ENCODE measurements around the gene CDKN1A.

CDKN1A gene

GRCh38 chr6:36678488-36679042 lies at the start of gene CDKN1A:
TSS of gene CDKN1A (plus strand) at chr6:36678714. CDS start at chr6:36684102, 5,388 bp downstream.
- intact Hi-C loops (cut with DNase I) = loop anchor here (5.0 kb wide), 1 partner anchor 79 kb away; no protein-coding TSS in a partner anchor
- peak; percentile 56 to 93 (median 83) for DNase-seq

- DNase-seq = no peak
- intact Hi-C loops (cut with DNase I) = no loop called here
Measured at GRCh38 chr6:36629784-36630183, 48.7 kb upstream of the CDKN1A start.

- intact Hi-C loops (cut with DNase I) = no loop called here
Measured at GRCh38 chr6:36631326-36632011, 47.0 kb upstream of the CDKN1A start.

GRCh38 chr6:36633370-36633769 lies 45.1 kb upstream of the CDKN1A start:
- intact Hi-C loops (cut with DNase I) = no loop called here
- DNase-seq = no peak

More at GRCh38 chr6:36631326-36632011, 47.0 kb upstream of the CDKN1A start:
- no peak for DNase-seq

- DNase-seq = peak in 2 of 42 donors; percentile 19 to 50
- intact Hi-C loops (cut with DNase I) = no loop called here
Measured at GRCh38 chr6:36633915-36634314, 44.6 kb upstream of the CDKN1A start.

- peak in 2 of 42 donors; percentile 18 to 21 for DNase-seq
- intact Hi-C loops (cut with DNase I) = no loop called here
Measured at GRCh38 chr6:36634317-36635108, 44.0 kb upstream of the CDKN1A start.

- intact Hi-C loops (cut with DNase I) = no loop called here
- no peak for DNase-seq
Measured at GRCh38 chr6:36636283-36636682, 42.2 kb upstream of the CDKN1A start.

GRCh38 chr6:36636687-36637418 lies 41.7 kb upstream of the CDKN1A start:
- DNase-seq = no peak
- intact Hi-C loops (cut with DNase I) = no loop called here

GRCh38 chr6:36638579-36638978 lies 39.9 kb upstream of the CDKN1A start:
- DNase-seq = no peak
- intact Hi-C loops (cut with DNase I) = no loop called here

- intact Hi-C loops (cut with DNase I) = no loop called here
- DNase-seq = no peak
Measured at GRCh38 chr6:36639171-36639808, 39.2 kb upstream of the CDKN1A start.

GRCh38 chr6:36641543-36641942 lies 37.0 kb upstream of the CDKN1A start:
- no peak for DNase-seq
- intact Hi-C loops (cut with DNase I) = no loop called here

GRCh38 chr6:36642913-36643817 lies 35.3 kb upstream of the CDKN1A start:
- intact Hi-C loops (cut with DNase I) = no loop called here
- DNase-seq = peak in 17 of 42 donors; percentile 6 to 75 (median 37)

GRCh38 chr6:36643977-36644376 lies 34.5 kb upstream of the CDKN1A start:
- intact Hi-C loops (cut with DNase I) = no loop called here

GRCh38 chr6:36649086-36649485 lies 29.4 kb upstream of the CDKN1A start:
- DNase-seq = no peak
- intact Hi-C loops (cut with DNase I) = no loop called here

More at GRCh38 chr6:36643977-36644376, 34.5 kb upstream of the CDKN1A start:
- DNase-seq = no peak

- intact Hi-C loops (cut with DNase I) = no loop called here
- no peak for DNase-seq
Measured at GRCh38 chr6:36649701-36650484, 28.6 kb upstream of the CDKN1A start.

GRCh38 chr6:36650848-36651478 lies 27.6 kb upstream of the CDKN1A start:
- intact Hi-C loops (cut with DNase I) = no loop called here
- peak in 1 of 42 donors; percentile 7 for DNase-seq
